OCI-LY7 (cell line): Measurements from ENCODE around the gene PKD1.

Experiments used
- EZH2phosphoT487 ChIP-seq: fragments of 200-600 bp; sonication (generic); IDR thresholded peaks from 2 replicates; pipeline ENCODE4 v1.6.1; 2018; ENCODE audit warnings: low read depth, borderline replicate concordance, mild to moderate bottlenecking, mixed run types, antibody characterized with exemption, low read length, moderate library complexity, mixed read lengths
- TF ChIP-seq, protein P1 (sequence below): fragments of 200-600 bp; sonication (generic); conservative IDR thresholded peaks from 2 replicates; pipeline ENCODE4 v1.5.1; 2014; ENCODE audit warnings: mild to moderate bottlenecking, antibody characterized with exemption, low read length, moderate library complexity, mixed read lengths

DNA sequence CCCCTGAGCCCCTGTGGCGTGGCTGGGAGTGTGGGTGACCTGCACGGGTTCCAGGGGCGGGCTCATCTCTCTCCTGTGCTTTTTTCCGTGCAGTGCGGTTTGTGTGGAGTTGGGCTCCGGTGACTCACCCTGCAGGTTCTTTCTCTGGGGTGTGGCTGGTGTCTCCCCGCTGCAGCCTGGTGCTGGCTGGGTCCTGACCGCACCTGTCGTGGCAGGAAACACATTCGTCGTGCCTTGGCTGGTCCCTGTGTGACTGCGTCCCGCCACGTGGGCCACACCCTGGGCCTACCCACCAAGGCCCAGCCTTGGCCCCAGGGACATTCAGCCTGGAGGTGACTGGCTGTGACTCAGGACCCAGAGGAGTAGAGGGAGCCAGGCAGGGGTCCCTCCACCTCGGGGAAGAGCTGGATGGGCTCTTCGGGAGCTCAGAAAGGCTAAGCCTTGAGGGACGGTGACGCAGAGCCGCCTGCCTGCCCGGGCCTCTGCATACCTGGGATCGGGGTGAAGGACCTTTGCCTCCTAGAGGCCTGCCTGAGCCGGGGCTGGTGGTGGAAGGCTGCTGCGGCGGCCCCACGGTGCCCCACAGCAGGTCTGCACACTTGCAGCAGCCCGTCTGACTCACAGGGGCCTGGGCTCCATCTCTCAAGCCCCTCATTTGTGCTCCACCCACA, 27.6 kb upstream of the PKD1 start:
- TF ChIP-seq, protein P1, sequence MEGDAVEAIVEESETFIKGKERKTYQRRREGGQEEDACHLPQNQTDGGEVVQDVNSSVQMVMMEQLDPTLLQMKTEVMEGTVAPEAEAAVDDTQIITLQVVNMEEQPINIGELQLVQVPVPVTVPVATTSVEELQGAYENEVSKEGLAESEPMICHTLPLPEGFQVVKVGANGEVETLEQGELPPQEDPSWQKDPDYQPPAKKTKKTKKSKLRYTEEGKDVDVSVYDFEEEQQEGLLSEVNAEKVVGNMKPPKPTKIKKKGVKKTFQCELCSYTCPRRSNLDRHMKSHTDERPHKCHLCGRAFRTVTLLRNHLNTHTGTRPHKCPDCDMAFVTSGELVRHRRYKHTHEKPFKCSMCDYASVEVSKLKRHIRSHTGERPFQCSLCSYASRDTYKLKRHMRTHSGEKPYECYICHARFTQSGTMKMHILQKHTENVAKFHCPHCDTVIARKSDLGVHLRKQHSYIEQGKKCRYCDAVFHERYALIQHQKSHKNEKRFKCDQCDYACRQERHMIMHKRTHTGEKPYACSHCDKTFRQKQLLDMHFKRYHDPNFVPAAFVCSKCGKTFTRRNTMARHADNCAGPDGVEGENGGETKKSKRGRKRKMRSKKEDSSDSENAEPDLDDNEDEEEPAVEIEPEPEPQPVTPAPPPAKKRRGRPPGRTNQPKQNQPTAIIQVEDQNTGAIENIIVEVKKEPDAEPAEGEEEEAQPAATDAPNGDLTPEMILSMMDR = no peak
- no peak for TF ChIP-seq EZH2phosphoT487
